Keratinocyte (primary cell): ENCODE data around the gene LCK. TPM values are rescaled to one million over a fixed set of nuclear protein-coding genes. Genes with fewer than 3 reads are reported as not detected.
A peak's percentile ranks its signal among the peaks of the same experiment; 100 is the strongest.

ENCODE experiments used
- DNase-seq: peaks from one replicate; pipeline ENCODE4 v3.0.0-alpha.2; 2011; ENCODE audit warnings: low read depth, missing footprints, low spot score
- FAIRE-seq: peaks from 2 replicates; lab custom pipeline; 2011; peaks lifted over from hg19 to GRCh38; lab: Jason Lieb, UNC
- H2AFZ ChIP-seq: 2 replicates; pipeline ENCODE4 v1.6.0; 2012; ENCODE audit warnings: low read length, control low read depth, inconsistent platforms; ENCODE audit not compliant: control insufficient read depth
- H3K27ac ChIP-seq: 2 replicates; pipeline ENCODE4 v1.5.1; 2011; ENCODE audit warnings: low read length; ENCODE audit not compliant: control insufficient read depth, insufficient read depth
- H3K27me3 ChIP-seq: 3 replicates; pipeline ENCODE4 v1.6.0; 2011; ENCODE audit warnings: low read length; ENCODE audit not compliant: control insufficient read depth, insufficient read depth; ENCODE audit errors: extremely low read depth
- H3K36me3 ChIP-seq, 2 experiments: 2 replicates in 1 of 2; 3 replicates in 1 of 2; pipeline ENCODE4 v1.5.1; 2011; ENCODE audit warnings: low read length in 2 of 2, mild to moderate bottlenecking in 1 of 2; ENCODE audit not compliant: control insufficient read depth in 2 of 2, insufficient read depth in 2 of 2; ENCODE audit errors: extremely low read depth in 1 of 2
- H3K4me1 ChIP-seq: 3 replicates; pipeline ENCODE4 v1.5.1; 2011; ENCODE audit warnings: low read length; ENCODE audit not compliant: control insufficient read depth, insufficient read depth; ENCODE audit errors: extremely low read depth
- H3K4me2 ChIP-seq: 3 replicates; pipeline ENCODE4 v1.6.0; 2011; ENCODE audit warnings: low read depth, low read length; ENCODE audit not compliant: control insufficient read depth, insufficient read depth; ENCODE audit errors: extremely low read depth
- H3K4me3 ChIP-seq, 3 experiments: fragments of 200-600 bp in 1 of 3; sonication (generic) in 1 of 3; 2 replicates in 2 of 3; 3 replicates in 1 of 3; pipeline ENCODE4 v1.5.1; 2011 to 2016; ENCODE audit warnings: low read length in 3 of 3, mild to moderate bottlenecking in 3 of 3, control low read depth in 2 of 3, inconsistent platforms in 1 of 3, low read depth in 1 of 3, mixed read lengths in 1 of 3, mixed run types in 1 of 3, moderate library complexity in 1 of 3; ENCODE audit not compliant: control insufficient read depth in 2 of 3, insufficient read depth in 2 of 3; ENCODE audit errors: extremely low read depth in 1 of 3
- H3K79me2 ChIP-seq: 2 replicates; pipeline ENCODE4 v1.6.0; 2012; ENCODE audit warnings: low read length; ENCODE audit not compliant: control insufficient read depth, insufficient read depth
- H3K9ac ChIP-seq: 3 replicates; pipeline ENCODE4 v1.6.0; 2011; ENCODE audit warnings: low read length; ENCODE audit not compliant: control insufficient read depth, insufficient read depth; ENCODE audit errors: extremely low read depth
- H3K9me1 ChIP-seq: 3 replicates; pipeline ENCODE4 v1.6.0; 2011; ENCODE audit warnings: low read length; ENCODE audit not compliant: control insufficient read depth, insufficient read depth; ENCODE audit errors: extremely low read depth
- H3K9me3 ChIP-seq: 2 replicates; pipeline ENCODE4 v1.5.1; 2012; ENCODE audit warnings: low read depth, low read length; ENCODE audit not compliant: control insufficient read depth
- H4K20me1 ChIP-seq: 3 replicates; pipeline ENCODE4 v1.6.0; 2011; ENCODE audit warnings: low read length; ENCODE audit not compliant: control insufficient read depth, insufficient read depth; ENCODE audit errors: extremely low read depth
- EZH2 ChIP-seq: IDR thresholded peaks from one replicate; pipeline ENCODE4 v1.6.1; 2012; ENCODE audit warnings: inconsistent platforms, mild to moderate bottlenecking, low read length, moderate library complexity
- dilution Hi-C: fragments of 300-500 bp; cut with MboI; formaldehyde crosslinking; loops from one replicate; pipeline ENCODE4 v1.7.0; 2020; ENCODE audit warnings: low sequenced_read_pairs; ENCODE audit not compliant: extremely low pct_ligation_motif_present
- polyA plus RNA-seq, 5 experiments: library from polyadenylated mRNA; depleted of rRNA in 3 of 5; stranded (reverse) in 3 of 5; stranded (forward) in 1 of 5; unstranded in 1 of 5; fragments of >200 nt; gene quantifications; 1 replicate in 1 of 5; 2 replicates in 3 of 5; 3 replicates in 1 of 5; pipeline versions ENCODE4 v1.2.1 to v1.2.3, GENCODE V29; 2011 to 2012; ENCODE audit warnings: missing spikeins in 2 of 5, low read depth in 1 of 5, low replicate concordance in 1 of 5
- TF ChIP-seq, protein P1 (sequence below), 3 experiments: IDR thresholded peaks in 1 of 3; conservative IDR thresholded peaks in 1 of 3; optimal IDR thresholded peaks in 1 of 3; 2 replicates in 2 of 3; 3 replicates in 1 of 3; pipeline versions ENCODE3 to v1.5.1; 2011; ENCODE audit warnings: low read length in 3 of 3, mild to moderate bottlenecking in 3 of 3, moderate library complexity in 2 of 3, control low read depth in 1 of 3, inconsistent platforms in 1 of 3; ENCODE audit not compliant: insufficient read depth in 2 of 3; ENCODE audit errors: extremely low read depth in 1 of 3

LCK gene
- polyA plus RNA-seq, 1 donor (not counting 4 experiments of a cell fraction or from before 2014, with no cell fraction given), result 0.16 TPM

- Histone ChIP-seq H3K9me1 (no peaks in the 10 kb centered on the region), H3K9me3 (no peaks in the 10 kb centered on the region), H3K27ac (no peak overlapping the region), H3K27me3 (no peaks in the 10 kb centered on the region), H3K4me2 (peak overlapping the region; percentile 60), H3K79me2 (no peaks in the 10 kb centered on the region), H3K9ac (no peak overlapping the region), H2AFZ (peak overlapping the region; percentile 49), H4K20me1 (no peaks in the 10 kb centered on the region), H3K4me1 (peaks cover 17% of the 10 kb centered on the region), H3K4me3 (no peak overlapping the region), H3K36me3 (no peaks in the 10 kb centered on the region)
- DNase-seq (no peak), FAIRE-seq (no peak)
- dilution Hi-C loops, result no loop called here
- no peak for TF ChIP-seq EZH2
- TF ChIP-seq, protein P1, sequence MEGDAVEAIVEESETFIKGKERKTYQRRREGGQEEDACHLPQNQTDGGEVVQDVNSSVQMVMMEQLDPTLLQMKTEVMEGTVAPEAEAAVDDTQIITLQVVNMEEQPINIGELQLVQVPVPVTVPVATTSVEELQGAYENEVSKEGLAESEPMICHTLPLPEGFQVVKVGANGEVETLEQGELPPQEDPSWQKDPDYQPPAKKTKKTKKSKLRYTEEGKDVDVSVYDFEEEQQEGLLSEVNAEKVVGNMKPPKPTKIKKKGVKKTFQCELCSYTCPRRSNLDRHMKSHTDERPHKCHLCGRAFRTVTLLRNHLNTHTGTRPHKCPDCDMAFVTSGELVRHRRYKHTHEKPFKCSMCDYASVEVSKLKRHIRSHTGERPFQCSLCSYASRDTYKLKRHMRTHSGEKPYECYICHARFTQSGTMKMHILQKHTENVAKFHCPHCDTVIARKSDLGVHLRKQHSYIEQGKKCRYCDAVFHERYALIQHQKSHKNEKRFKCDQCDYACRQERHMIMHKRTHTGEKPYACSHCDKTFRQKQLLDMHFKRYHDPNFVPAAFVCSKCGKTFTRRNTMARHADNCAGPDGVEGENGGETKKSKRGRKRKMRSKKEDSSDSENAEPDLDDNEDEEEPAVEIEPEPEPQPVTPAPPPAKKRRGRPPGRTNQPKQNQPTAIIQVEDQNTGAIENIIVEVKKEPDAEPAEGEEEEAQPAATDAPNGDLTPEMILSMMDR (optimal IDR thresholded peaks at IDR 0.05 in 1 of 3, IDR thresholded peaks at IDR 0.05 in 1 of 3, conservative IDR thresholded peaks at IDR 0.05 in 1 of 3; ENCODE audit: extremely low read depth in 1 of 3, insufficient read depth in 2 of 3, low read length in 3 of 3), result peak; percentile 85 to 99 (median 98)
Observed at GRCh38 chr1:32247983-32248889, 2.8 kb upstream of the LCK start.

DNA sequence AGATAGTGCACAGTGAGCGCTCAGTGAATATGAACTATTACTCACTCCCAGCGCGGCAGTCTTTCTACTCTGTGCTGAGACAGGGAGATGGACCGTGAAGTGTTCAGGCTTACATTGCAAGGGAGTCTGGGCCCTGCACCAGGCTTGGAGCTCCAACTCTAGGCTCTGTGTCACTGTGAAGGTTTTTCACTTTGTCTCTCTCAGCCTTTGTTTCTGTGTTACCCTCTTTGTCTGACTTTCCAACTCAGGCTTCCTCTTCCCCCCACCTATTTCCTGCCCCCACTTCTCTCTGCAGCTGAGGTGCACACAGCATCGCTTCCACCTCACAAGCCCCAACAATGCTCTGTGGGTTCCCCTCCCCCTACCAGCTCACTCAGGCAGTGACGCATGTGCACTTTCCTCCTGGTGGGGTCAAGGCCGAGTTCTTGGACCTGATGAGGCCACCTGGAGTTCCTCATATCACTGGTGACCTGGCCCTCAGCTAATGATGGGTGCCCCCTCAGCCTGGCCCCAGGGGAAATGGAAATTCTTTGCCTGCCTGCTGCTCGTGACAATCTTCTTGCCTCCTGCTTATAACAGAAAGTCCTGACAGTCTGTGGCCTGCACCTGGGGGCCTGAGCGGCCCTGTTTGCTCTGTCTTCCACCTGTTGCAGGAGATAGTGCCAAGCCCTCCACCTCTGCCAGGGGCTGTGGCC lies 1.1 kb upstream of the LCK start:
- H3K9ac ChIP-seq, result no peak overlapping the region
- H3K27ac ChIP-seq, result no peak overlapping the region
- H3K9me1 ChIP-seq, result no peaks in the 10 kb centered on the region
- H3K4me3 ChIP-seq, result no peak overlapping the region
- H2AFZ ChIP-seq, result peak overlapping the region; percentile 32
- TF ChIP-seq, protein P1 (optimal IDR thresholded peaks at IDR 0.05 in 1 of 3, IDR thresholded peaks at IDR 0.05 in 1 of 3, conservative IDR thresholded peaks at IDR 0.05 in 1 of 3; ENCODE audit: extremely low read depth in 1 of 3, insufficient read depth in 2 of 3, low read length in 3 of 3), result no peak
- TF ChIP-seq EZH2, result no peak
- no peaks in the 10 kb centered on the region for H3K9me3 ChIP-seq
- no peak for DNase-seq
- peaks cover 17% of the 10 kb centered on the region for H3K4me1 ChIP-seq
- dilution Hi-C loops, result no loop called here
- peak overlapping the region; percentile 8 for H3K4me2 ChIP-seq
- no peaks in the 10 kb centered on the region for H3K79me2 ChIP-seq
- no peak for FAIRE-seq
- no peaks in the 10 kb centered on the region for H3K27me3 ChIP-seq
- H4K20me1 ChIP-seq, result no peaks in the 10 kb centered on the region
- H3K36me3 ChIP-seq, result no peaks in the 10 kb centered on the region
